DND-41 (cell line): ENCODE measurements around the gene FOXN1.
"Not testable (repeated sequence)": the region's sequence is repeated elsewhere in the genome, so short reads cannot be mapped to it uniquely, and the experiment has no call there.

Source experiments
- ATAC-seq: fragments of 200-7000 bp; cut with Tn5 transposase; 3 replicates; pipeline ENCODE4 v1.9.1; 2021; ENCODE audit warnings: low read depth; ENCODE audit not compliant: insufficient read depth
- DNase-seq: peaks from one replicate; pipeline ENCODE4 v3.0.0-alpha.2; 2020
- H2AFZ ChIP-seq: 2 replicates; pipeline ENCODE4 v1.6.0; 2012; ENCODE audit warnings: low read depth, low read length
- H3K27ac ChIP-seq: 2 replicates; pipeline ENCODE4 v1.5.1; 2012; ENCODE audit warnings: low read length, inconsistent platforms
- H3K27me3 ChIP-seq: fragments of 200-600 bp; sonication (generic); 2 replicates; pipeline ENCODE4 v1.6.0; 2012; ENCODE audit warnings: low read length, mild to moderate bottlenecking, inconsistent platforms; ENCODE audit not compliant: insufficient read depth, poor library complexity
- H3K36me3 ChIP-seq: 2 replicates; pipeline ENCODE4 v1.5.1; 2012; ENCODE audit warnings: low read length, inconsistent platforms; ENCODE audit not compliant: insufficient read depth
- H3K4me1 ChIP-seq: 2 replicates; pipeline ENCODE4 v1.5.1; 2012; ENCODE audit warnings: mild to moderate bottlenecking, low read length; ENCODE audit not compliant: insufficient read depth
- H3K4me2 ChIP-seq: 2 replicates; pipeline ENCODE4 v1.6.0; 2012; ENCODE audit warnings: mild to moderate bottlenecking, moderate library complexity, low read length, inconsistent platforms; ENCODE audit not compliant: insufficient read depth
- H3K4me3 ChIP-seq, 2 experiments: fragments of 200-600 bp in 1 of 2; shearing (Covaris generic) in 1 of 2; 2 replicates each; pipeline ENCODE4 v1.5.1; 2012 to 2016; ENCODE audit warnings: inconsistent platforms in 2 of 2, low read length in 2 of 2, mild to moderate bottlenecking in 2 of 2, low read depth in 1 of 2, moderate library complexity in 1 of 2
- H3K79me2 ChIP-seq: 2 replicates; pipeline ENCODE4 v1.6.0; 2012; ENCODE audit warnings: low read length, inconsistent platforms; ENCODE audit not compliant: insufficient read depth
- H3K9ac ChIP-seq: 2 replicates; pipeline ENCODE4 v1.6.0; 2012; ENCODE audit warnings: low read depth, mild to moderate bottlenecking, inconsistent platforms, low read length, moderate library complexity
- H3K9me3 ChIP-seq: 2 replicates; pipeline ENCODE4 v1.5.1; 2012; ENCODE audit warnings: low read length, moderate library complexity, mild to moderate bottlenecking, inconsistent platforms; ENCODE audit not compliant: insufficient read depth, severe bottlenecking
- H4K20me1 ChIP-seq: 2 replicates; pipeline ENCODE4 v1.6.0; 2012; ENCODE audit warnings: low read length; ENCODE audit not compliant: insufficient read depth
- EZH2 ChIP-seq: IDR thresholded peaks from 3 replicates; pipeline ENCODE4 v1.6.1; 2012; ENCODE audit warnings: borderline replicate concordance, low read depth, mild to moderate bottlenecking, moderate library complexity, low read length, inconsistent platforms; ENCODE audit not compliant: severe bottlenecking
- TF ChIP-seq, protein P1 (sequence below): IDR thresholded peaks from 2 replicates; pipeline ENCODE4 v1.5.1; 2012; ENCODE audit warnings: borderline replicate concordance, low read length, moderate library complexity, mild to moderate bottlenecking; ENCODE audit not compliant: poor library complexity, severe bottlenecking; ENCODE audit errors: extremely low read depth

Gene FOXN1

DNA sequence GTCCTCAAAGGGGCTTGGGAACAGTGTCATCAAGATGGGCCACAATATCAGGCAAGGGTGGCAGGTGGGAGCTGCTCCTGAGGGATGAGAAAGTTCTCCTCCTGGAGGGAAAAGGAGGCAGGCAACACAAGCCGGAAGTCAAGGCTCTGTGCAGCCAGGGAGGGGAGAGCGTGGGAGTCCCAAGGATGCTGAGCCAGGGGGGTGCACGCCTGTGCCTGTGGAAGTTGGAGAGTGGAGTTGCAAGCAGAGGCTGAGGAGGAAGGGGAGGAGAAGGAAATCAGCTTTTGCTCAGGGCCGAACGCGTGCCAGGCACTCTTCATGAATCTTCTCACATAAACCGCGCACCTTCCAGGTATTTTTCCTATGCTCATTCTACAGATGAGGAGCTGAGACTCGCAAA is 40.1 kb upstream of the FOXN1 start:
- H3K36me3 ChIP-seq: no peaks in the 10 kb centered on the region
- no peaks in the 10 kb centered on the region for H3K79me2 ChIP-seq
- TF ChIP-seq, protein P1, sequence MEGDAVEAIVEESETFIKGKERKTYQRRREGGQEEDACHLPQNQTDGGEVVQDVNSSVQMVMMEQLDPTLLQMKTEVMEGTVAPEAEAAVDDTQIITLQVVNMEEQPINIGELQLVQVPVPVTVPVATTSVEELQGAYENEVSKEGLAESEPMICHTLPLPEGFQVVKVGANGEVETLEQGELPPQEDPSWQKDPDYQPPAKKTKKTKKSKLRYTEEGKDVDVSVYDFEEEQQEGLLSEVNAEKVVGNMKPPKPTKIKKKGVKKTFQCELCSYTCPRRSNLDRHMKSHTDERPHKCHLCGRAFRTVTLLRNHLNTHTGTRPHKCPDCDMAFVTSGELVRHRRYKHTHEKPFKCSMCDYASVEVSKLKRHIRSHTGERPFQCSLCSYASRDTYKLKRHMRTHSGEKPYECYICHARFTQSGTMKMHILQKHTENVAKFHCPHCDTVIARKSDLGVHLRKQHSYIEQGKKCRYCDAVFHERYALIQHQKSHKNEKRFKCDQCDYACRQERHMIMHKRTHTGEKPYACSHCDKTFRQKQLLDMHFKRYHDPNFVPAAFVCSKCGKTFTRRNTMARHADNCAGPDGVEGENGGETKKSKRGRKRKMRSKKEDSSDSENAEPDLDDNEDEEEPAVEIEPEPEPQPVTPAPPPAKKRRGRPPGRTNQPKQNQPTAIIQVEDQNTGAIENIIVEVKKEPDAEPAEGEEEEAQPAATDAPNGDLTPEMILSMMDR: no peak
- no peak for TF ChIP-seq EZH2
- H4K20me1 ChIP-seq: no peaks in the 10 kb centered on the region
- no peak for DNase-seq
- no peaks in the 10 kb centered on the region for H3K9me3 ChIP-seq
- no peak for ATAC-seq
- H3K27ac ChIP-seq: no peak overlapping the region
- H3K9ac ChIP-seq: no peak overlapping the region
- H3K4me1 ChIP-seq: no peaks in the 10 kb centered on the region
- no peak overlapping the region for H2AFZ ChIP-seq
- H3K27me3 ChIP-seq: peaks cover 11% of the 10 kb centered on the region
- H3K4me2 ChIP-seq: no peak overlapping the region
- H3K4me3 ChIP-seq: no peak overlapping the region

DNA sequence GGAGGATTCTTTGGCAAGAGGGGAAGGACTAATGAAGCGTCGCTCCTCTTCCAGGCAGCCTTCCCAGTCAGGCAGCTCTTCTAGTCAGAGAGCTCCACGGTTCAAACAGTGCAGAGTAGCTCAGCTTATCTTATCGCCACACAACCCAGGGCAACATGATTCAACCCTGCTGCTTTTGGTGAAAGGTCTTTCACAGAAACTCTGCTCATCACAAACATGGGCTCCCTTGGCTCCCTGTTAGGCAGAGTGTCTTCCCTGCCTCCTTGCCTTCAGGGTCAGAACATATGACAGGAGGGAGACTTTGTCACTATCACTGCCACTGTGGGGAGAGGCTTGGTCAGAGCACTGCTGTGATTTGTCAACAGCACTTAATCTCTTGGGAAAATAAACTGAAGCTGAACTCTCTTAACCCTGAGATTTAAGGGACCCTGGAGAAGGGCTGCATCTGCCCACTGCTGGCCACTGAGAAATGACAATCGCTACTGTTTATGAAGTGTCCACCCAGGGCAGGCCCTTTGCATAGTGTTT is 39.6 kb upstream of the FOXN1 start:
- H4K20me1 ChIP-seq: no peaks in the 10 kb centered on the region
- no peaks in the 10 kb centered on the region for H3K9me3 ChIP-seq
- H3K4me1 ChIP-seq: no peaks in the 10 kb centered on the region
- H3K27ac ChIP-seq: no peak overlapping the region
- H3K9ac ChIP-seq: no peak overlapping the region
- no peak overlapping the region for H3K4me2 ChIP-seq
- no peak for TF ChIP-seq EZH2
- H3K36me3 ChIP-seq: no peaks in the 10 kb centered on the region
- no peak for ATAC-seq
- no peak for DNase-seq
- H3K27me3 ChIP-seq: peaks cover 11% of the 10 kb centered on the region
- no peak overlapping the region for H2AFZ ChIP-seq
- H3K79me2 ChIP-seq: no peaks in the 10 kb centered on the region
- no peak overlapping the region for H3K4me3 ChIP-seq

DNA sequence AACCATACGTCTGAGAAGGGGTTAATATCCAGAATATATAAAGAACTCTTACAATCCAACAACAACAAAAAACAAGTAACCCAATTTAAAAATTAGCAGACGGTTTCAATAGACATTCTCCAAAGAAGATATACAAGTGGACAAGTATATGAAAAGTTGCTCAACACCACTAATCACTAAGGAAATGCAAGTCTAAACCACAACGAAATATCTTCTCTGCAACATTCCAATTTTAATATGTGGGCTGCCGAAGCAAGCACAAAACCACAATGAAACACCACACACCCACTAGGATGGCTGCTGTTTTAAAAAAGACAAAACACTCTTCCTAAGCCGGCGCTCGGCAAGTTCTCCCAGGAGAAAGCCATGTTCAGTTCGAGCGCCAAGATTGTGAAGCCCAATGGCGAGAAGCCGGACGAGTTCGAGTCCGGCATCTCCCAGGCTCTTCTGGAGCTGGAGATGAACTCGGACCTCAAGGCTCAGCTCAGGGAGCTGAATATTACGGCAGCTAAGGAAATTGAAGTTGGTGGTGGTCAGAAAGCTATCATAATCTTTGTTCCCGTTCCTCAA is 38.6 kb upstream of the FOXN1 start:
- Histone ChIP-seq H3K9me3 (no peaks in the 10 kb centered on the region), H3K4me3 (no peak overlapping the region), H3K27ac (no peak overlapping the region), H3K4me2 (no peak overlapping the region), H3K36me3 (no peaks in the 10 kb centered on the region), H2AFZ (no peak overlapping the region), H3K4me1 (no peaks in the 10 kb centered on the region), H3K79me2 (no peaks in the 10 kb centered on the region), H3K27me3 (peaks cover 11% of the 10 kb centered on the region), H3K9ac (no peak overlapping the region), H4K20me1 (no peaks in the 10 kb centered on the region)
- DNase-seq: no peak
- TF ChIP-seq, protein P1: no peak
- TF ChIP-seq EZH2: no peak
- no peak for ATAC-seq

DNA sequence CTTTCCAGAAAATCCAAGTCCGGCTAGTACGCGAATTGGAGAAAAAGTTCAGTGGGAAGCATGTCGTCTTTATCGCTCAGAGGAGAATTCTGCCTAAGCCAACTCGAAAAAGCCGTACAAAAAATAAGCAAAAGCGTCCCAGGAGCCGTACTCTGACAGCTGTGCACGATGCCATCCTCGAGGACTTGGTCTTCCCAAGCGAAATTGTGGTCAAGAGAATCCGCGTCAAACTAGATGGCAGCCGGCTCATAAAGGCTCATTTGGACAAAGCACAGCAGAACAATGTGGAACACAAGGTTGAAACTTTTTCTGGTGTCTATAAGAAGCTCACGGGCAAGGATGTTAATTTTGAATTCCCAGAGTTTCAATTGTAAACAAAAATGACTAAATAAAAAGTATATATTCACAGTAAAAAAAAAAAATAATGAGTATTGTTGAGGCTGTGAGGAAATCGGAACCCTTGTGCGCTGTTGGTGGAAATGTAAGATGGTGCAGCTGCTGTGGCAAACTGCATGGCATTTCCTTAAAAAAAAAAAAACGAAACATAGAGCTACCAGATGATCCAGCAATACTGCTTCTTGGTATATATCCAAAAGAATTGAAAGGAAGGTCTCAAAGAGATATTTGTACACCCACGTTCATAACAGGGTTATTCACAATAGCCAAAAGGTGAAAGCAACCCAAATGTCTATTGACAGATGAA is 38.0 kb upstream of the FOXN1 start:
- ATAC-seq, H4K20me1 ChIP-seq, H3K9me3 ChIP-seq, H3K4me1 ChIP-seq, H3K79me2 ChIP-seq, H3K27ac ChIP-seq, H3K36me3 ChIP-seq, H3K4me2 ChIP-seq, H3K4me3 ChIP-seq, H3K9ac ChIP-seq, H2AFZ ChIP-seq, DNase-seq: not testable (repeated sequence)
- H3K27me3 ChIP-seq: peaks cover 12% of the 10 kb centered on the region
